GM23338 (cell line): Measurements from ENCODE around the gene CXCL12. TPM values are rescaled to one million over a fixed set of nuclear protein-coding genes. Genes with fewer than 3 reads are reported as not detected.
A peak's percentile ranks its signal among the peaks of the same experiment; 100 is the strongest.

Source experiments
- ATAC-seq: fragments of 200-7000 bp; cut with Tn5 transposase; 3 replicates; pipeline ENCODE4 v1.9.1; 2020
- DNase-seq: peaks from one replicate; pipeline ENCODE4 v3.0.0-alpha.2; 2015; ENCODE audit warnings: low spot score
- H2AFZ ChIP-seq: fragments of 200-600 bp; sonication (generic); 2 replicates; pipeline ENCODE4 v1.8.0; 2016; ENCODE audit warnings: antibody characterized with exemption, mild to moderate bottlenecking, moderate library complexity
- H3F3A ChIP-seq: fragments of 200-600 bp; sonication (generic); replicated peaks from 2 replicates; pipeline ENCODE4 v1.8.0; 2017; ENCODE audit warnings: antibody characterized with exemption, mixed run types, low read depth
- H3K27ac ChIP-seq: fragments of 200-600 bp; sonication (generic); 2 replicates; pipeline ENCODE4 v1.6.1; 2016; ENCODE audit warnings: low read depth
- H3K27me3 ChIP-seq: fragments of 200-600 bp; sonication (generic); 2 replicates; pipeline ENCODE4 v1.8.0; 2016; ENCODE audit warnings: mild to moderate bottlenecking, mixed run types, moderate library complexity; ENCODE audit not compliant: insufficient read depth
- H3K36me3 ChIP-seq: fragments of 200-600 bp; sonication (generic); 2 replicates; pipeline ENCODE4 v1.8.0; 2016; ENCODE audit warnings: mild to moderate bottlenecking; ENCODE audit not compliant: insufficient read depth
- H3K4me1 ChIP-seq: fragments of 200-600 bp; sonication (generic); 2 replicates; pipeline ENCODE4 v1.8.0; 2016; ENCODE audit warnings: mild to moderate bottlenecking, moderate library complexity; ENCODE audit not compliant: insufficient read depth
- H3K4me2 ChIP-seq: fragments of 200-600 bp; sonication (generic); 2 replicates; pipeline ENCODE4 v1.7.1; 2017; ENCODE audit warnings: mixed run types
- H3K4me3 ChIP-seq: fragments of 200-600 bp; sonication (generic); 2 replicates; pipeline ENCODE4 v1.6.1; 2016; ENCODE audit warnings: mixed run types
- H3K79me2 ChIP-seq: fragments of 200-600 bp; sonication (generic); replicated peaks from 2 replicates; pipeline ENCODE4 v1.8.0; 2017; ENCODE audit warnings: mild to moderate bottlenecking; ENCODE audit not compliant: insufficient read depth
- H3K9me2 ChIP-seq: fragments of 200-600 bp; sonication (generic); 2 replicates; pipeline ENCODE4 v1.8.0; 2017; ENCODE audit not compliant: insufficient read depth
- H4K20me1 ChIP-seq: fragments of 200-600 bp; sonication (generic); replicated peaks from 2 replicates; pipeline ENCODE4 v1.8.0; 2017; ENCODE audit warnings: mild to moderate bottlenecking; ENCODE audit not compliant: insufficient read depth
- H3K27ac Mint-ChIP-seq: 2 replicates; pipeline ENCODE4 v1.8.0; 2020; ENCODE audit warnings: inconsistent platforms, mild to moderate bottlenecking, moderate library complexity, mixed read lengths
- H3K27me3 Mint-ChIP-seq: 3 replicates; pipeline ENCODE4 v1.8.0; 2022; ENCODE audit warnings: low read depth, mild to moderate bottlenecking, moderate library complexity, mixed read lengths, inconsistent platforms; ENCODE audit not compliant: insufficient read depth, poor library complexity
- H3K36me3 Mint-ChIP-seq: 3 replicates; pipeline ENCODE4 v1.8.0; 2021; ENCODE audit warnings: low read depth, mild to moderate bottlenecking, inconsistent platforms, moderate library complexity, mixed read lengths
- H3K4me1 Mint-ChIP-seq: 3 replicates; pipeline ENCODE4 v1.8.0; 2020; ENCODE audit warnings: mild to moderate bottlenecking, inconsistent platforms, mixed read lengths
- H3K4me3 Mint-ChIP-seq: 3 replicates; pipeline ENCODE4 v1.8.0; 2021; ENCODE audit warnings: moderate library complexity, mild to moderate bottlenecking, inconsistent platforms, mixed read lengths
- H3K9me3 Mint-ChIP-seq: 3 replicates; pipeline ENCODE4 v1.8.0; 2020; ENCODE audit warnings: moderate library complexity, mild to moderate bottlenecking, inconsistent platforms, mixed read lengths
- ETS1 ChIP-seq: IDR thresholded peaks from 2 replicates; pipeline ENCODE4 v1.6.1; 2016; ENCODE audit warnings: antibody characterized with exemption
- EZH2 ChIP-seq: fragments of 200-600 bp; sonication (generic); IDR thresholded peaks from one replicate; pipeline ENCODE4 v1.8.0; 2017; ENCODE audit warnings: antibody characterized with exemption, mild to moderate bottlenecking, low read depth; ENCODE audit not compliant: unreplicated experiment
- EZH2phosphoT487 ChIP-seq: fragments of 200-600 bp; sonication (generic); IDR thresholded peaks from one replicate; pipeline ENCODE4 v1.8.1; 2018; ENCODE audit warnings: antibody characterized with exemption; ENCODE audit not compliant: unreplicated experiment
- ZNF114 ChIP-seq: fragments of 250-450 bp; sonication (Bioruptor Pico); IDR thresholded peaks from 2 replicates; pipeline ENCODE4 v1.5.0; 2020; ENCODE audit warnings: mild to moderate bottlenecking, moderate library complexity
- ZNF331 ChIP-seq: fragments of 250-450 bp; sonication (Bioruptor Pico); IDR thresholded peaks from 2 replicates; pipeline ENCODE4 v1.5.0; 2020; ENCODE audit warnings: low read depth, mild to moderate bottlenecking, moderate library complexity
- ZNF462 ChIP-seq: fragments of 250-450 bp; sonication (Bioruptor Pico); IDR thresholded peaks from 2 replicates; pipeline ENCODE4 v1.5.0; 2020; ENCODE audit warnings: mild to moderate bottlenecking, moderate library complexity
- polyA plus RNA-seq: library from polyadenylated mRNA; unstranded; fragments of >200 nt; fragmentation: Nextera tagmentation; extraction: Ambion mirVana; gene quantifications from 2 replicates; pipeline ENCODE4 v1.2.1, GENCODE V29; 2016
- total RNA-seq: library from RNA; depleted of rRNA; stranded (reverse); fragments of >200 nt; shearing (Covaris generic); gene quantifications from 2 replicates; pipeline ENCODE4 v1.2.3, GENCODE V29; 2014

Gene CXCL12
- total and polyA plus RNA-seq, 2 experiments from 2014 or later, result 53.8 to 58.5 TPM

GRCh38 chr10:44379907-44380306 lies 5.0 kb downstream of the CXCL12 start:
- peaks cover 40% of the 10 kb centered on the region for H3K4me1 ChIP-seq
- no peak overlapping the region for H2AFZ ChIP-seq
- H3K27ac ChIP-seq, result no peak overlapping the region
- Mint-ChIP-seq H3K4me1 (peaks cover 74% of the 10 kb centered on the region), H3K4me3 (no peak overlapping the region), H3K27me3 (peaks cover 14% of the 10 kb centered on the region), H3K27ac (peak overlapping the region; percentile 50; the same call in 1 of the 2 replicates), H3K9me3 (no peaks in the 10 kb centered on the region; the same call in 2 of the 3 replicates), H3K36me3 (peaks cover 67% of the 10 kb centered on the region)
- peaks cover 14% of the 10 kb centered on the region for H3K27me3 ChIP-seq
- TF ChIP-seq ETS1 (no peak), EZH2phosphoT487 (no peak), ZNF462 (CRISPR knock-in tag) (no peak), ZNF331 (CRISPR knock-in tag) (no peak), EZH2 (no peak), ZNF114 (no peak)
- DNase-seq, result no peak
- peaks cover 26% of the 10 kb centered on the region for H3K36me3 ChIP-seq
- no peak overlapping the region for H3K4me3 ChIP-seq
- H3K4me2 ChIP-seq, result no peak overlapping the region
- peaks cover 71% of the 10 kb centered on the region for H3K79me2 ChIP-seq
- H3K9me2 ChIP-seq, result no peaks in the 10 kb centered on the region
- no peak for ATAC-seq
- no peaks in the 10 kb centered on the region for H4K20me1 ChIP-seq
- H3F3A ChIP-seq, result peaks cover 6% of the 10 kb centered on the region; the same call in 1 of the 2 replicates
